DND-41 (cell line): ENCODE data around the gene HYCC2.

Source experiments
- EZH2 ChIP-seq: IDR thresholded peaks from 3 replicates; pipeline ENCODE4 v1.6.1; 2012; ENCODE audit warnings: borderline replicate concordance, low read depth, mild to moderate bottlenecking, moderate library complexity, low read length, inconsistent platforms; ENCODE audit not compliant: severe bottlenecking
- TF ChIP-seq, protein P1 (sequence below): IDR thresholded peaks from 2 replicates; pipeline ENCODE4 v1.5.1; 2012; ENCODE audit warnings: borderline replicate concordance, low read length, moderate library complexity, mild to moderate bottlenecking; ENCODE audit not compliant: poor library complexity, severe bottlenecking; ENCODE audit errors: extremely low read depth

DNA sequence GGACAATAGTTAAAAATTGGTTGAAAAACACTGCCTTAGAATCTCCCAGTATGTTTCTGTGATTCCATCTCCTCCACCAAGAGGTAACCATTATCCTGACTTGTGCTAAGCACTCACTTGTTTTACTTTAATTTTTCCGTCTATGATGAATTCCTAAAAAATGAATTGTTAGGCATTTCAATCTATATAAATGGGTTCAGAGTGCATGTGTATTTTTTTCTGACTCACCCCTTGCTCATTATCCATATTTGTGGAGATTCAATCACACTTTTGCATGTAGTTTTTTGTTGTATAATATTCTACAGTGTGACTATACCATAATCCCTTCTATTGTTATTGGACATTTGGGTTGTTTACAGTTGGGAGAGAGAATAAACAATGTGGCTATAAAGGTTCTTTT lies 1.6 kb upstream of the HYCC2 start:
- TF ChIP-seq, protein P1, sequence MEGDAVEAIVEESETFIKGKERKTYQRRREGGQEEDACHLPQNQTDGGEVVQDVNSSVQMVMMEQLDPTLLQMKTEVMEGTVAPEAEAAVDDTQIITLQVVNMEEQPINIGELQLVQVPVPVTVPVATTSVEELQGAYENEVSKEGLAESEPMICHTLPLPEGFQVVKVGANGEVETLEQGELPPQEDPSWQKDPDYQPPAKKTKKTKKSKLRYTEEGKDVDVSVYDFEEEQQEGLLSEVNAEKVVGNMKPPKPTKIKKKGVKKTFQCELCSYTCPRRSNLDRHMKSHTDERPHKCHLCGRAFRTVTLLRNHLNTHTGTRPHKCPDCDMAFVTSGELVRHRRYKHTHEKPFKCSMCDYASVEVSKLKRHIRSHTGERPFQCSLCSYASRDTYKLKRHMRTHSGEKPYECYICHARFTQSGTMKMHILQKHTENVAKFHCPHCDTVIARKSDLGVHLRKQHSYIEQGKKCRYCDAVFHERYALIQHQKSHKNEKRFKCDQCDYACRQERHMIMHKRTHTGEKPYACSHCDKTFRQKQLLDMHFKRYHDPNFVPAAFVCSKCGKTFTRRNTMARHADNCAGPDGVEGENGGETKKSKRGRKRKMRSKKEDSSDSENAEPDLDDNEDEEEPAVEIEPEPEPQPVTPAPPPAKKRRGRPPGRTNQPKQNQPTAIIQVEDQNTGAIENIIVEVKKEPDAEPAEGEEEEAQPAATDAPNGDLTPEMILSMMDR = no peak
- no peak for TF ChIP-seq EZH2
